ENCODE measurements around the gene ATP8A2. TPM values are rescaled to one million over a fixed set of nuclear protein-coding genes. Genes with fewer than 3 reads are reported as not detected.
A peak's percentile ranks its signal among the peaks of the same experiment; 100 is the strongest.

Gene ATP8A2
- total RNA-seq, 2 donors from 2014 or later = 0.13 to 0.21 TPM

- no peak overlapping the region for H3K4me3 Mint-ChIP-seq
- H3K9me3 Mint-ChIP-seq = no peaks in the 10 kb centered on the region
- no peak overlapping the region for H3K27ac Mint-ChIP-seq
- H3K36me3 Mint-ChIP-seq (ENCODE audit: low read depth) = no peaks in the 10 kb centered on the region
- peaks cover 14% of the 10 kb centered on the region for H3K27me3 Mint-ChIP-seq
- H3K4me1 Mint-ChIP-seq = no peaks in the 10 kb centered on the region
- ATAC-seq (replicated peaks) = no peak
These were observed 671.0 kb downstream of the ATP8A2 start for GRCh38 chr13:26042785-26043184.

DNA sequence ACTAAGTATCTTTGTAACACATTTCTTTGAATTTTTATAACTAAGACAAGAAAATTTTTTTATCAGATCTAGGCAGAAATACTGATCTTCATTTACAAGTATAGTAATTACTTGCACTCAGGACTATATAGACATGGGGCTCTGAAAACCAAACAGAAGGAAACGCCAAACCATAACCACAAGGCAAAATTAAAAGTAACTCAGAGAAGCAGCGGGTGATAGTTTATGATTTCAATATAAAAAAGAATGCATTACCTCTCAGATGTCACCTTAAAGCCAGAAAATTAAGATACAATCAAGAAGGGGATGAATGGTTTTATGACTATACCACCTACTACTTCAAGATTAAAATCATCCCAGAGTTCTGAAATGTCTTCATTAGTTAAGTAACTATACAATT is 673.4 kb downstream of the ATP8A2 start:
- H3K27me3 Mint-ChIP-seq = peaks cover 24% of the 10 kb centered on the region
- H3K36me3 Mint-ChIP-seq (ENCODE audit: low read depth) = no peaks in the 10 kb centered on the region

DNA sequence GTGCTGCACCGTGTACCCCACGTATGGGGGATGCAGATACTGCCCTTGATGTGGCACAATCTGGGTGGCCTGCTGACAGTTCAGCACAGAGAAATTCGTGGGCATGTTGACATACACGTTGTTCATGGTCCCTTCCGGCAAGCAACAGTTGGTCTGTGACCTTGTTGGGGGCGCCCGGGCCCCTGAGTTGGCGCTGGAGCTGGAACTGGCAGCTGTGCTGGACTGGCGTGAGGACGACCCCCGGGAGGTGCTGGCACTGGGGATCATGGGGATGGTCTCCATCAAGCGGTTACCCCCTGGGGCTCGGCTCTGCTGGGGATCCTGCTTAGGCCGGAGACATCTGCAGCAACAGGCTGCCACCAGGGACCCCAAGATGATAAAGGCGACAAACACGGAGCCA is 674.9 kb downstream of the ATP8A2 start:
- H3K4me1 Mint-ChIP-seq = no peaks in the 10 kb centered on the region
- no peaks in the 10 kb centered on the region for H3K36me3 Mint-ChIP-seq (ENCODE audit: low read depth)
- no peak for ATAC-seq (replicated peaks)
- H3K4me3 Mint-ChIP-seq = no peak overlapping the region
- H3K27me3 Mint-ChIP-seq = peaks cover 24% of the 10 kb centered on the region
- no peaks in the 10 kb centered on the region for H3K9me3 Mint-ChIP-seq
- H3K27ac Mint-ChIP-seq = no peak overlapping the region

More for the DNA sequence above, 673.4 kb downstream of the ATP8A2 start:
- no peaks in the 10 kb centered on the region for H3K4me1 Mint-ChIP-seq
- H3K27ac Mint-ChIP-seq = no peak overlapping the region
- H3K4me3 Mint-ChIP-seq = no peak overlapping the region
- no peak for ATAC-seq (replicated peaks)
- H3K9me3 Mint-ChIP-seq = no peaks in the 10 kb centered on the region

DNA sequence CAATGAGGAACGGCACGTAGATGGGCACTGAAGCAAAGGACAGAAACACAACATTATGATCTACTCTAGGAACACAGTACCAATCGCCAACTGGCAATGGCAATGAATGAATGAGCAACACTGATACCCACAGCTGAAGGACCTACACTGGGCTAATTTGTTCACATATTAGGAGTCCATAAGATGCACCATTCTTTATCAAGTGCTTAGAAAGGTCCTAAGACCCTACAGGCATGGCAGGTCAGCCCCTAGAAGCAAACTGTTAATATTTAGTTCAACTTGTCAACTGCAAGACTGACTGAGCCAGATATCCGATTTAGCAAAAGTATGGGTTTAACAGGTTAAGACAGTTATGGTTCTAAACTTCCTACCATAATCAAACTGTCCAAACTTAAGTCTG is 675.3 kb downstream of the ATP8A2 start:
- Mint-ChIP-seq H3K27ac (no peak overlapping the region), H3K36me3 (ENCODE audit: low read depth) (no peaks in the 10 kb centered on the region), H3K9me3 (no peaks in the 10 kb centered on the region), H3K27me3 (peaks cover 24% of the 10 kb centered on the region), H3K4me1 (peaks cover under 1% of the 10 kb centered on the region), H3K4me3 (no peak overlapping the region)
- no peak for ATAC-seq (replicated peaks)

- Mint-ChIP-seq H3K9me3 (no peaks in the 10 kb centered on the region), H3K4me1 (peaks cover 10% of the 10 kb centered on the region), H3K4me3 (no peak overlapping the region), H3K27me3 (peaks cover 24% of the 10 kb centered on the region), H3K36me3 (ENCODE audit: low read depth) (no peaks in the 10 kb centered on the region), H3K27ac (no peak overlapping the region)
- no peak for ATAC-seq (replicated peaks)
These were observed 677.0 kb downstream of the ATP8A2 start for GRCh38 chr13:26048741-26049140.

DNA sequence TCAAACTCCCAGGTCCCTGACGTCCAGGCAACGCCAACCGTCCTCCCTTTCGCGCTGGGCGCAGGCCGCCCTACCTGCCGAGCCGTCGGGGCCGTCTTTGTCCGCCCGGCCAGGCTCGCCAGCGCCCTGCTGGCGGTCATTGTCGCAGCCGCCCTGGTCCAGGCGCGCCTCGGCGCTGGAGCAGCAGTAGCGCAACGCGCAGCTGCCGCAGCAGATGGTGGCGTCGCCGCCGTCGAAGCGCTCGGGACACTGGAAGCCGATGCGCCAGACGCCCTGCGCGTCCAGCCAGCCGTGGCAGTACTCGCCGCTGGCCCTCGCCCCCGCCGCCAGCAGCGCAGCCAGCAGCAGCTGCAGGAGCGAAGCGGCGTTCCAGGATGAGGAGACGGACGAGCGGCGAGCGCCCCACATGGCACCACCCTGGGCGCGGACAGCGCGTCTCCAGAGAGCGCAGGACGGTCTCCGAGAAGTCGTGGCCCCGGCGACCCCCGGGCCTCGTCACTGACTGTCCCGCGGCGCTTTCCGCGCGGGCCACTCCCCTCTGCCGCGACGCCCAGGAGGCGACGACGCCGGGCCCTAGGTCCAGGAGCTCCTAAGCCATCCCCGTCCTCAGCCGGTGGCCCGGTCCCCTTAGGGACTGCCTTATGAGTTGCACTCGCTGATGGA is 678.9 kb downstream of the ATP8A2 start:
- no peak for ATAC-seq (replicated peaks)
- Mint-ChIP-seq H3K27ac (no peak overlapping the region), H3K9me3 (no peaks in the 10 kb centered on the region), H3K27me3 (peaks cover 24% of the 10 kb centered on the region), H3K4me3 (no peak overlapping the region), H3K36me3 (ENCODE audit: low read depth) (no peaks in the 10 kb centered on the region), H3K4me1 (peaks cover 10% of the 10 kb centered on the region)

DNA sequence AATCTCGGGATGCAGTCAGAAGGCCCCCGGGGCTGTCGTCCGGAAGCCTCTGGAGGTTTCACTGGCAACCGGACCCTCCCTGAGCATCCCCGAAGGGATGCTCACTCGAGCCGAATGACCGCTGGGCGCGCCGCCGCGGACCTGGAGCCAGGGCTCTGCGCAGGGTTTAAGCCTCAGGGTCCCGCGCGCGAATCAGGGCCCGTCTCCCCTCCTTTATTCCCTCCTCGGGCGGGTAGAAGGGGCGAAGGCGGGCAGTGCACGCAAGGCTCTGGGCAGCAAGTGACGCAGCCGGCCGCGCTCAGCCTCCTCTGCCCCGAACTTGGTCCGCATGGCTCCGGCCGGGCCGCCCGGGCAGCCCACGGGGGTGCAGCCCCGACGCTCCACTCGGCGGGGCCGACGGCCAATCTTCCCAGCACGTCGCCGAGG is 679.5 kb downstream of the ATP8A2 start:
- Mint-ChIP-seq H3K27me3 (peaks cover 24% of the 10 kb centered on the region), H3K27ac (no peak overlapping the region), H3K36me3 (ENCODE audit: low read depth) (no peaks in the 10 kb centered on the region), H3K4me1 (peaks cover 10% of the 10 kb centered on the region), H3K4me3 (no peak overlapping the region), H3K9me3 (no peaks in the 10 kb centered on the region)
- peak; percentile 16 for ATAC-seq (replicated peaks)

- Mint-ChIP-seq H3K27me3 (peaks cover 23% of the 10 kb centered on the region), H3K9me3 (no peaks in the 10 kb centered on the region), H3K4me1 (peaks cover 10% of the 10 kb centered on the region), H3K4me3 (peak within 1 kb of the TSS; percentile 61), H3K36me3 (ENCODE audit: low read depth) (no peaks in the 10 kb centered on the region), H3K27ac (no peak within 1 kb of the TSS)
- ATAC-seq (replicated peaks) = peak; percentile 83
These were observed 680.0 kb downstream of the ATP8A2 start, which contains the start of gene SHISA2 for GRCh38 chr13:26051657-26052311. SHISA2 (minus strand) TSS chr13:26052016; CDS start chr13:26050975, 1,041 bp downstream.

DNA sequence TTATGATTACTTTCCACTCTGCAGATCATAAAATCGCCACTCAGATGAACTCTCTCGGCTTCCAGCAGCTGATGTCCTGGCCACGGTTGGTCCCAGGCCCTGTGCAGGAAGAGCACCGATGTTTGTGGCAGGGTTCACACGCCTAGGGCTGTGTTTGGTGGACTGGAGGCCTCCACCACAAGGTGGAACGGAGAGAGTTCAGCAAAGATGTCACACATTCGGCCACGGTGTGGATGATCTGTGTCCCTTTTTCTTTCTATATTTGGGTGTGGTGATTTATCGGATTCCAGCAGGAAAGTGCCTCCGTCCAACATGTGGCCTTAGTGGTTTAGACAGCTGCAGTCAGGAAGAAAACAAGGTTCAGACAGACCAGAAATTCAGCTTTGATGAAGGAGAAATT is 680.6 kb downstream of the ATP8A2 start:
- no peaks in the 10 kb centered on the region for H3K9me3 Mint-ChIP-seq
- no peaks in the 10 kb centered on the region for H3K36me3 Mint-ChIP-seq (ENCODE audit: low read depth)
- H3K4me1 Mint-ChIP-seq = peaks cover 10% of the 10 kb centered on the region
- peak overlapping the region; percentile 61 for H3K4me3 Mint-ChIP-seq
- H3K27ac Mint-ChIP-seq = no peak overlapping the region
- no peak for ATAC-seq (replicated peaks)
- peaks cover 20% of the 10 kb centered on the region for H3K27me3 Mint-ChIP-seq

GRCh38 chr13:26053418-26053980 is 681.7 kb downstream of the ATP8A2 start:
- Mint-ChIP-seq H3K27ac (no peak overlapping the region), H3K4me1 (peaks cover 10% of the 10 kb centered on the region), H3K4me3 (no peak overlapping the region), H3K36me3 (ENCODE audit: low read depth) (no peaks in the 10 kb centered on the region), H3K9me3 (no peaks in the 10 kb centered on the region), H3K27me3 (peaks cover 19% of the 10 kb centered on the region)
- peak; percentile 55 for ATAC-seq (replicated peaks)

DNA sequence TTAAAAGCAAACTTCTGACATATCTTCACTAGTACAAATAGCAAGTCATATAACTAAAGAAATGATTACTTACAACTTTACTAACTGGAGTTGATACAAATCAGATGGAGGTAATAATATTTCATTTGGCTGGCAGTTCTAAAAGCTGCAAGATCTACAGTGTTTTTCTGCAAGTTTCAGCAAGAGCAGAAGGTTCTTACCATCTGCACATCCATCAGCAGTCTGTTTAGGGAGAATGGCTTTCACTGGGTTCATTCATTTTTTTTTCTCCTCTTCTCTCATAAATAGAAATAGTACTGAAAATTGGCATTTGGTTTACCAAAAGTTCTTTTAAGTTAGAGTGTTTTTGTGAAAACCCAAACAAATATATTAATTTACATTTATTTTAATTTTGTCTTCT is 683.1 kb downstream of the ATP8A2 start:
- no peak for ATAC-seq (replicated peaks)
- Mint-ChIP-seq H3K9me3 (no peaks in the 10 kb centered on the region), H3K27ac (no peak overlapping the region), H3K4me1 (peaks cover 10% of the 10 kb centered on the region), H3K36me3 (ENCODE audit: low read depth) (no peaks in the 10 kb centered on the region), H3K4me3 (no peak overlapping the region), H3K27me3 (peaks cover 10% of the 10 kb centered on the region)

DNA sequence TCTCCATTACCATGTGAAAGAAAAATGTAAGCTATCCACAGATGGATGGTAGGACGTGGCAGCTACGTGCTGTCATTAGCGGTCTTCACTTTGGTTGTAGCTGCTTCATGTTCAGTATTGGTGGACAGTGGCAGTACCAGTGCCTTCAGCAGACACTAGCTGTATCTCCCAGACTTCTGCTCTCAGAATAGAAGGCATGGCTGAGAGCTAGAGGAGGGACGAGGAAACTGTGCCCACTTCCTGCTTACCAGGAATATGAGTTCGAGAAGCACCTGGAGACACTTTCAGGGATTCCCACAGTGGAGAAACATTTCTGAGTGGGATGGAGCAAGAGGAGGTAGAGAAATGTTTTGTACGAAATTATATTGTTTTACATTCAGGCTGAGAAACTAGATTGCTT is 686.9 kb downstream of the ATP8A2 start:
- Mint-ChIP-seq H3K27ac (no peak overlapping the region), H3K27me3 (peaks cover 5% of the 10 kb centered on the region), H3K9me3 (no peaks in the 10 kb centered on the region), H3K36me3 (ENCODE audit: low read depth) (no peaks in the 10 kb centered on the region), H3K4me3 (no peak overlapping the region), H3K4me1 (no peaks in the 10 kb centered on the region)
- no peak for ATAC-seq (replicated peaks)

- Mint-ChIP-seq H3K36me3 (ENCODE audit: low read depth) (no peaks in the 10 kb centered on the region), H3K27ac (no peak overlapping the region), H3K27me3 (peaks cover 5% of the 10 kb centered on the region), H3K9me3 (no peaks in the 10 kb centered on the region), H3K4me3 (no peak overlapping the region), H3K4me1 (no peaks in the 10 kb centered on the region)
- ATAC-seq (replicated peaks) = no peak
These were observed 688.6 kb downstream of the ATP8A2 start for GRCh38 chr13:26060357-26060756.

- Mint-ChIP-seq H3K4me1 (no peaks in the 10 kb centered on the region), H3K27me3 (peaks cover 5% of the 10 kb centered on the region), H3K9me3 (no peaks in the 10 kb centered on the region), H3K27ac (no peak overlapping the region), H3K4me3 (no peak overlapping the region), H3K36me3 (ENCODE audit: low read depth) (no peaks in the 10 kb centered on the region)
- ATAC-seq (replicated peaks) = no peak
These were observed 689.5 kb downstream of the ATP8A2 start for GRCh38 chr13:26061256-26061655.

GRCh38 chr13:26061947-26062346 is 690.2 kb downstream of the ATP8A2 start:
- H3K4me3 Mint-ChIP-seq = no peak overlapping the region

More at GRCh38 chr13:26061947-26062346, 690.2 kb downstream of the ATP8A2 start:
- Mint-ChIP-seq H3K4me1 (no peaks in the 10 kb centered on the region), H3K27me3 (peaks cover 5% of the 10 kb centered on the region), H3K9me3 (no peaks in the 10 kb centered on the region), H3K36me3 (ENCODE audit: low read depth) (no peaks in the 10 kb centered on the region), H3K27ac (no peak overlapping the region)
- no peak for ATAC-seq (replicated peaks)

All from activated T-helper 17 cell treated with anti-CD3 and anti-CD28 coated beads, Interleukin-2, amount 50 U/mL, for 72 hours (primary cell).